Measurements from ENCODE around the gene CD163L1.

CD163L1 gene

DNA sequence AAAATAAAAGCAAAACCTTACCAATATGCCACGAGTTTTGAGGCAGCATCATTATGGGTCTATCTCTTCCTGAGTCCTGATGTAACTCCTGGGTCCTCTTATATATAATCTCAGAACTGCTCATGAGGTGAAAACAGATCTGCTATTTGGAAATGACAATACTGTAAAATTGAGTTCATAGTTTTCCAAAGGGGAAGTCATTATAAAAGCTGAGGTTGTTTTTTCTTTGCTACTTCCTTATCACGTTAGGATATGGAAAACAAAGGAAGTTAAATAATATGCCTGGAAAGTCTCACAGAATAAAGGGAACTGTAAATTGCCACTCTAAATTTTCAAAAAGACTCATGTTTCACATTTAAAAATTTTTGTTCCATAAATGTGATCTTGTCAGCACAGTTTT, at the start of gene CD163L1:
Gene CD163L1 (minus strand): TSS at position 78 of the 400 bp plus-strand sequence. CDS start 26 bp downstream, at position 52.
- no peak for DNase-seq (ENCODE audit: low read depth)
- no peak within 1 kb of the TSS for H3K4me3 ChIP-seq (ENCODE audit: control insufficient read depth, low read depth, low read length)

DNA sequence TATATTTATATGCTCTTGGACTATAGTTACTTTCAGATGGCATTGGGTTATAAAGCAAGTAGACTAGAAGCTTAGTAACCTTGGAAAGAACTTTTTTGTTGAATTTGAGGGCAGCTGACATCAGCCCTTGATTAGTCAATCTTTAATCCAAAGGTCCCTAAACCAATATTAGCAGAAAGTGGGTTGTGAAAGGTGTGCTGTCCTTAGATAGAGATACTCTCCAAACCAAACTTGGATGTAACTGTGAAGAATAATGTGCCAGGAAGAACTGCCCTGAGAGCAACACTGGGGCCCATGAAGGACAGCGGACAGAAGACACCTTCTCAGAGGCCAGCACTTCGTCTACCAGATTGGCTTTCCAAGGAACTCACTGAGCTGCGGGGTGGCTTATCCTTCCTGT, 49.1 kb upstream of the CD163L1 start:
- TF ChIP-seq, protein P1, sequence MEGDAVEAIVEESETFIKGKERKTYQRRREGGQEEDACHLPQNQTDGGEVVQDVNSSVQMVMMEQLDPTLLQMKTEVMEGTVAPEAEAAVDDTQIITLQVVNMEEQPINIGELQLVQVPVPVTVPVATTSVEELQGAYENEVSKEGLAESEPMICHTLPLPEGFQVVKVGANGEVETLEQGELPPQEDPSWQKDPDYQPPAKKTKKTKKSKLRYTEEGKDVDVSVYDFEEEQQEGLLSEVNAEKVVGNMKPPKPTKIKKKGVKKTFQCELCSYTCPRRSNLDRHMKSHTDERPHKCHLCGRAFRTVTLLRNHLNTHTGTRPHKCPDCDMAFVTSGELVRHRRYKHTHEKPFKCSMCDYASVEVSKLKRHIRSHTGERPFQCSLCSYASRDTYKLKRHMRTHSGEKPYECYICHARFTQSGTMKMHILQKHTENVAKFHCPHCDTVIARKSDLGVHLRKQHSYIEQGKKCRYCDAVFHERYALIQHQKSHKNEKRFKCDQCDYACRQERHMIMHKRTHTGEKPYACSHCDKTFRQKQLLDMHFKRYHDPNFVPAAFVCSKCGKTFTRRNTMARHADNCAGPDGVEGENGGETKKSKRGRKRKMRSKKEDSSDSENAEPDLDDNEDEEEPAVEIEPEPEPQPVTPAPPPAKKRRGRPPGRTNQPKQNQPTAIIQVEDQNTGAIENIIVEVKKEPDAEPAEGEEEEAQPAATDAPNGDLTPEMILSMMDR (conservative IDR thresholded peaks at IDR 0.05; ENCODE audit: control insufficient read depth, insufficient read depth, low read depth, low read length): no peak
- no peak overlapping the region for H3K4me3 ChIP-seq (ENCODE audit: control insufficient read depth, low read depth, low read length)

More for the DNA sequence above, at the start of gene CD163L1:
- TF ChIP-seq, protein P1 (conservative IDR thresholded peaks at IDR 0.05; ENCODE audit: control insufficient read depth, insufficient read depth, low read depth, low read length): no peak

DNA sequence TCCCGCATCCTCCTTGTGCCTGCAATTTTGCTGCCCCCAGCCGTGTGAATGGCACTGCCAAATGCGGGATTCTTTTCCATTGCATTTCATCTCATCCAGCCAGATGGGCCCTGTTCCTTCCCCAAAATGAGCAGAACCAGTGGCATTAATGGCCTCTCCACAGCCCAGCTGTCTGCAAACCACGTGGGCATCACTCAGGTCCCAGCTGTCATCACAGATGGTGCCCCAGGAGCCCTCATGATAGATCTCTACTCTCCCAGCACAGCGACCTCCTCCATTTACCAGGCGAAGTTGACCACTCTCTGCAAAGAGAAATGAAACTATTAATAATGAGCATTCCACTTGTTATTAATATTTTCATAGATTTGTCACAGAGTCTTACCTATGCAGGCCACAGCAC, 42.6 kb upstream of the CD163L1 start:
- H3K4me3 ChIP-seq (ENCODE audit: control insufficient read depth, low read depth, low read length): no peak overlapping the region
- DNase-seq (ENCODE audit: low read depth): no peak
- TF ChIP-seq, protein P1 (conservative IDR thresholded peaks at IDR 0.05; ENCODE audit: control insufficient read depth, insufficient read depth, low read depth, low read length): no peak

More for the DNA sequence above, 49.1 kb upstream of the CD163L1 start:
- DNase-seq (ENCODE audit: low read depth): no peak

DNA sequence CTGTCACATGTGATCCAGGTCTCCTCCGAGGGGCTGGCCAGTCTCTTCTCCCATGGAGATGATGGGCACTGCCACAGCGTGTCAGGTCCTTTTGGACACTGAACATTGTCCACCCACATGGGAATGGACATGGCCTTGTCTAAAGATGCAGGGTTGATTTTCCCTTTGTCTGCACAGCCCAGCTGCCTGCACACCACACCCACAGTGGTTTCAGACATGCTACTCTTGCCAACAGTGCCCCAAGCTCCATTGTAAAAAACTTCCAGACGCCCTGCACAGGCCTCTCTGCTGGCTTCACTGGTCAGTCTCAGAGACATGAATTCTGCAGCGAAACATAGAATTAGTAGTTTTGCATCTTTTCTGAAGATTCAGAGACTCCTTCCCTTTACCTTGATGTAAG, 41.1 kb upstream of the CD163L1 start:
- DNase-seq (ENCODE audit: low read depth): no peak
- TF ChIP-seq, protein P1 (conservative IDR thresholded peaks at IDR 0.05; ENCODE audit: control insufficient read depth, insufficient read depth, low read depth, low read length): no peak
- no peak overlapping the region for H3K4me3 ChIP-seq (ENCODE audit: control insufficient read depth, low read depth, low read length)

DNA sequence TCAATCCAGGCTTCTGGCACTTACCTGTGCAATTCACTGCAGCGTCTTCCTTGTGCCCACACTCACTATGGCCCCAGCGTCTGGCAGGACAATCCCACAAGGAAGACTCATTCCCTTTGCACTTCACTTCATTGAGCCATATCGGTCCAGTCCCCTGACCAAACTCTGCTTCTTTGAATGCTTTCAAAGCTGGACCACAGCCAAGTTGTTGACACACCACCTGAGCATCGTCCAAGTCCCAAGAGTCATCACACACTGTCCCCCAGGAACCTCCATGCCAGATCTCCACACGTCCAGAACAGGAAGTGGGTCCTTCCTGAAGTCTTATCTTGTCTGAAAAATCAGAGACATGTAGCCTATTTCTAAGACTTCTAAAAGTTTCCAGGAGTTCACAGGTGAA, 39.4 kb upstream of the CD163L1 start:
- DNase-seq (ENCODE audit: low read depth): peak; percentile 26
- TF ChIP-seq, protein P1 (conservative IDR thresholded peaks at IDR 0.05; ENCODE audit: control insufficient read depth, insufficient read depth, low read depth, low read length): no peak

DNA sequence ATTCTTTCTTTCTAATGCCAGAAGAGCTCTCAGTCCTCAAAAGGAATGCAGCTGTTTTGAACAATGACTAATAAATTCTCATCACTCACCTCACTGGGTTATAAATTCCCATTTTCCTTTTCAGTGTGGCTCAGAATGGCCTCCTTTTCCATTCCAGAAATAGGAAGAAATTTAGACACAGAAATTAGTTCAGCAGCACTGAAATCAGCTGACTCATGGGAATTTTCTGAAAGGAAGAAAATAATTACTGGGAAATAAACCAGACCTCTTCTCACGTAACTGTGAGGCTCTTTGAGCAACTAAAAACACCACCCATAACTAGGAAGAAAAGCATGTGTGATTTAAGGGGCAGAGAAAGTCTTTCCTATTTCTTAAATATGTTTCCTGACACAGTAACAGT, 35.8 kb upstream of the CD163L1 start:
- H3K4me3 ChIP-seq (ENCODE audit: control insufficient read depth, low read depth, low read length): no peak overlapping the region
- DNase-seq (ENCODE audit: low read depth): peak; percentile 33
- TF ChIP-seq, protein P1 (conservative IDR thresholded peaks at IDR 0.05; ENCODE audit: control insufficient read depth, insufficient read depth, low read depth, low read length): no peak

More for the DNA sequence above, 39.4 kb upstream of the CD163L1 start:
- H3K4me3 ChIP-seq (ENCODE audit: control insufficient read depth, low read depth, low read length): no peak overlapping the region

DNA sequence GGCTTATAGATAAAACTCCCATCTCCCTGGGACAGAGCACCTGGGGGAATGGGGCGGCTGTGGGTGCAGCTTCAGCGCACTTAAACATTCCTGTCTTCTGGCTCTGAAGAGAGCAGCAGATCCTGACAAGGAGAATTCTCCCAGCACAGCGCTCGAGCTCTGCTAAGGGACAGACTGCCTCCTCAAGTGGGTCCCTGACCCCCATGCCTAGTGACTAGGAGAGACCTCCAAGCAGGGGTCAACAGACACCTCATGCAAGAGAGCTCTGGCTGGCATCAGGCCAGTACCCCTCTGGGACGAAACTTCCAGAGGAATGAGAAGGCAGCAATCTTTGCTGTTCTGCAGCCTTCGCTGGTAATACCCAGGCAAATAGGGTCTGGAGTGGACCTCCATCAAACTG, 28.1 kb upstream of the CD163L1 start:
- DNase-seq (ENCODE audit: low read depth): no peak
- TF ChIP-seq, protein P1 (conservative IDR thresholded peaks at IDR 0.05; ENCODE audit: control insufficient read depth, insufficient read depth, low read depth, low read length): no peak
- no peak overlapping the region for H3K4me3 ChIP-seq (ENCODE audit: control insufficient read depth, low read depth, low read length)
